Activated CD4-positive, alpha-beta T cell treated with anti-CD3 and anti-CD28 coated beads, Interleukin-2, amount 50 U/mL, for 4 hours (primary cell): Measurements from ENCODE around the gene GUF1.
A peak's percentile ranks its signal among the peaks of the same experiment; 100 is the strongest.

Experiments used
- DNase-seq, 2 experiments: peaks; one replicate each; pipeline ENCODE4 v3.0.0-alpha.2; 2020

Gene GUF1, protein sequence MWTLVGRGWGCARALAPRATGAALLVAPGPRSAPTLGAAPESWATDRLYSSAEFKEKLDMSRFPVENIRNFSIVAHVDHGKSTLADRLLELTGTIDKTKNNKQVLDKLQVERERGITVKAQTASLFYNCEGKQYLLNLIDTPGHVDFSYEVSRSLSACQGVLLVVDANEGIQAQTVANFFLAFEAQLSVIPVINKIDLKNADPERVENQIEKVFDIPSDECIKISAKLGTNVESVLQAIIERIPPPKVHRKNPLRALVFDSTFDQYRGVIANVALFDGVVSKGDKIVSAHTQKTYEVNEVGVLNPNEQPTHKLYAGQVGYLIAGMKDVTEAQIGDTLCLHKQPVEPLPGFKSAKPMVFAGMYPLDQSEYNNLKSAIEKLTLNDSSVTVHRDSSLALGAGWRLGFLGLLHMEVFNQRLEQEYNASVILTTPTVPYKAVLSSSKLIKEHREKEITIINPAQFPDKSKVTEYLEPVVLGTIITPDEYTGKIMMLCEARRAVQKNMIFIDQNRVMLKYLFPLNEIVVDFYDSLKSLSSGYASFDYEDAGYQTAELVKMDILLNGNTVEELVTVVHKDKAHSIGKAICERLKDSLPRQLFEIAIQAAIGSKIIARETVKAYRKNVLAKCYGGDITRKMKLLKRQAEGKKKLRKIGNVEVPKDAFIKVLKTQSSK

DNA sequence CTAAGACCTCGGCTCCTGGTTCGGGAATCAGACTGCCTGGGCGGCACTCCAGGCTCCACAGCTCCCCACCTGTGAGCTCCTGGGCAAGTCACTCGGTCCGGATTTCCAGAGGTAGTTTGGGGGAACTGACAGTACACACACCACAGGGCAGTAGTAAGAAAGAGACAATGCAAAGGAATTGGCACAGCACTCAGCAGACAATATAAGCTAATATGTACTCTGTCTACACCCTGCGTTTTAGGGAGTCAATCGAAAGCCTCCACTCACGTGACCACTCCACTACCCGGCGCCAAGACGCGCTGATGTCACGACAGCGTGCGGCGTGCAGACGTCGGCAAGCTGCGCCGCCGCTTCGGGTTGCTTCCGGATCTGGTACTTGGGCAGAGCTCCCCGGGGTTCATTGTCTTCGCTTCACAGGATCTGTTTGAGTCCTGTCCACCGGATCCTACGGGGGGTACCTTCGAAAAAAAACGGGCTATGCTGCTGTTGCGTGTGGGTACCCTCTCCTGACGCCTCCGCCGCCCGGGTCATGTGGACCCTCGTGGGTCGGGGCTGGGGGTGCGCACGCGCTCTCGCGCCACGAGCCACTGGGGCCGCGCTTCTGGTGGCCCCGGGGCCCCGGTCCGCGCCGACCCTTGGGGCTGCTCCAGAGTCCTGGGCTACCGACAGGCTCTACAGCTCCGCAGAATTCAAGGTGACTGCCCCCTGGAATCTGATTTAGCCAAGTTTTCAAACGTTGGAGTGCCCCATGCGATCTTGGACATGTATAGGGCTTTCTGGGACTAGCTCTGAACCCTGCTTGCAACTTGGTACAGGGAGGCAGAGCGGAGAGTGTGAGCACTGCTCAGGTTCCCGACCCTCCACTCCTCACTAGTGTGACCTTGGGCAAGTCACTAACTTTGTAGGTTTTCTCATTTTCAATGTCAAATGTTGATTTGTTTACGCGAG lies at the start of gene GUF1:
TSS of gene GUF1 (plus strand) at position 327 of the 948 bp plus-strand sequence. CDS start at position 530, 203 bp downstream.
- peak; percentile 81 to 85 for DNase-seq

DNA sequence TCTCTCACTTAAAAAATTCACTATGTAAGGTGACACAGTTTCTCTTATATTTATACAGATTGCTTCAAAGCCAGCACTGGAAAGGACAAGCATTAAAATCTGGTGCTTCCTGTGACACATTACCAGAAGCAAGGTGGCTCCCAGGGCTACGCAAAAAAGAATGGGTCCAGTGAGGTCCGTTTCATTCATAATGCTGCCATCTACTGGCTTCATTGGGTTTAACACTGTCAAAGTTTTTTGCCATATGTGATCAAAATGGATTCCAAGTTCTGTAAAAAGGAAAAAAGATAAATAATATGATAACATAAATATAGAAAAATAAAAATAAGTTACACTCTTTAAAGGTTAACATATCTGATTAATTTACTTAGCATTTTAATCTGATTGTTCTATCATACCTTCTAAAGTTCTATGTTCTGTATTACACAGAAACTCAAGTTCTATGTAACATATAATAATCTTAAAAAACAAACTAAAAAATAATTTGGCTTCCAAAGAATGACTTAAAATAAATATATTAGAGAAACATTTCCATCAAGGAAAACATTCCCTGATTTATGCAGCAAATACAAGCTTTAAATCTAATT lies 48.8 kb upstream of the GUF1 start:
- peak; percentile 1 to 12 for DNase-seq

DNA sequence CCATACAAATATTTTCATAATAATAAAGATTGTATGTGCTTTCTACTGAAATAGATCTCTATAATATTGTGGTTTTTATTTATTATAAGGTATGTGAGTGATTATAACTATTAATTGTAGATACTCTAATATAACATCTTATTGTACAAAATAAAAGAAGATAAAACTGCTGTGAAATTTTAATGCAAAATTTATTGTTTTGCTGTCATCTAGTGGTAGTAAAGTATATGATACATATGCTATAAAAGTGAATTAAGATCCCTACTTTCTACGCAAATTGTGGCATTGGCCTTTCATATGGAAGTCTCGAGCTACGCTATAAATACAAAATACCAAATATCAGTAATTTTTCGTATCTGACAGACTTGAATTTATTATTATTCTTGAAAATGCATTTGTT lies 46.1 kb upstream of the GUF1 start:
- DNase-seq: no peak

DNA sequence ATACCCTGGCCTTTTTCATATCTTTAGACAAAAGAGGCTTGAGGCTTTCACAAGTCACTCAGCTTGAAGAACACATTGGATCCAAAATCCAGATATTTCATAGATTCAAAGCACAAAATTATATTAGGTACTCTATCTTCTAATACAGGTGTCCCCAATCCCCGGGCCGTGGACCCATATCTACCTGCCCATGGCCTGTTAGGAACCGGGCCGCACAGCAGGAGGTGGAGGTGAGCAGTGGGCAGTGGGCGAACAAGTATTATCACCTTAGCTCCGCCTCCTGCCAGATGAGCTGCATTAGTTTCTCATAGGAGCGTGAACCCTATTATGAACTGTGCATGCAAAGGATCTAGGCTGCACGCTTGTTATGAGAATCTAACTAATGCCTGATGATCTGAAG lies 45.5 kb upstream of the GUF1 start:
- no peak for DNase-seq

DNA sequence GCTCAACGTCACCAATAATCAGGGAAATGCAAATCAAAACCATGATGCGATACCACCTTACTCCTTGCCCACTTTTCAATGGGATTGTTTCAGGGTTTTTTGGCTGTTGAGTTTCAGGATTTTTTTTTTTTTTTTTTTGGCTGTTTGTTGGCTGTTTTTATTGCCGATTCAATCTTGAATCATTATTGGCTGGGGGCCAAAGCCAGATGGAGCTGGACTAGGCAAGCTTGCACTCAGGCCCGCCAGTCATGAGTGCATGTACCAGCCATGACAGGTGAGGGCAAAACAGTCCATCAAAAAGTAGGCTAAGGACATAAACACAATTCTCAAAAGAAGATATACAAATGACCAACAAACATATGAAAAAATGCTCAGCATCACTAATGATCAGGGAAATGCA lies 40.1 kb upstream of the GUF1 start:
- DNase-seq: no peak

DNA sequence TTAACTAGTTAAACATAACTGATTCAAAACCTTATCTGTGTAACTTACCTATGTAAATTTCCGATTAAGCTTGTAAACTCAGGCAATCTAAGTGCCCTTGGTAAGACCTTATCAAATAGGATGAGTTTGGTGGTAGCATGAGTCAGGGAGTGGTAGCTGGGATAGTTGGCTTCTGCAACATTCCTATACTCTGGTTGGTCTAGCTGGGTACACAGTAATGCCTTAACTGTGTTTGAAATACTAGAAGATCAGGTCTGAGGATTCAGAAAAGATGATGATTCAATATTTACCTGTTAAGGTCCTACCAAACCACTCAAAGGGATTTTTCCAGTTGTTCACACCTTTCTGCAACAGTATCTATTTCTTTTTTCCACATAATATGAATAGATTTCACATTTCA lies 32.1 kb upstream of the GUF1 start:
- DNase-seq: no peak

DNA sequence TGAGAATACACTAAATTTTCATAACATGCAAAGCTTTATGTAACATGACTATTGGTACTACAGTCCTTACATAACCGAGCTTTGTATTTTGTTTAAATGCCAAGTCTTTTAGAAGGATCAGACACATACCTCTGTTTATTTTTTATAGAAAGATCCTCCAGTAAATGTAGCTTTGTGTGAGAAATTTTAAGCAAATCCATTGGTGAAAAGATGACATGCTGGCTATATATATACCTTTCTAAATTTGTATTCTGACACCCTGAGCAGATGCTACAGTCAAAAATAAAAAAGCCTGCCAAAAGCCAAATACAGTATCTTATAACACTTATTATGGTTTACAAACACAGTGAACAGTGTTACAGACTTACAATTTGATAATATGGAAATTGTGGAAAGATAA lies 26.8 kb upstream of the GUF1 start, which contains the start of gene YIPF7:
TSS of gene YIPF7 (minus strand) at position 201 of the 400 bp plus-strand sequence. CDS start 1,525 bp downstream, outside the sequence.
- DNase-seq: no peak

DNA sequence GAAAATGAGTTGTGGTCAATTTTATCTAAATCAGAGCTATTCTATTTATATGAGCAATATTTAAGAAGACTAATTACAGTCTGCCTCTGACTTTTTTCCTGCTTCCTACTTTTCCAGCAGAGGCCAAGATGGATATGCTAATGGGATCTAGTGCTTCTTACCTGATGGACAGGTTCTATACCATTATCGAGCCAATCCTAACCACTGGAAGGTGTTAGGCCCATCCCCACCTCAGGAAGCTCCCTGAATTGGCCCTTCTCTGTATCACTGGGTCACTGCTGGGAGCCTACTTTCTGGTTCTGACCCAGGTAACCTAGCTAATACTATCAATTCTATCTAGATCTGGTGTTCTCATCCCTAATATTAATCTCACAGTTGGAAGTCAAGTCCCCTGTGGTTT lies 26.2 kb upstream of the GUF1 start:
- no peak for DNase-seq

DNA sequence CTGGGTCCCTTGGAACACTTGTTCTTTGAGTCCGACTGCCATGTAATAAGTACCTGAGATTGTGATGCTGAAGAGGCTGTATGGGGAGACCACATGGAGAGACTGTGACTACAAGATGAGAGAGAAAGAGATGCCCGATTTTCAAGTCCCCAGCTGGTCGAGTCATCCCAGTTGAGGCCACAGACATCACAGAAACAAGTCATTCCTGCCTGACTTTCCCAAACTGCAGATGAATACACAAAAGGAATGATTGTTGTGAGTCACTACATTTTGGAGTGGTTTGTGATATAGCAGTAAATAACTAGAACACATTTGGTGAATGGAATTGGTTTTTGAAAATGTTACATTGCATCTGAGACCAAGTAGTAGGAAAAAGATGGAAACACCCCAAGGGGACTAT lies 17.8 kb upstream of the GUF1 start:
- no peak for DNase-seq

DNA sequence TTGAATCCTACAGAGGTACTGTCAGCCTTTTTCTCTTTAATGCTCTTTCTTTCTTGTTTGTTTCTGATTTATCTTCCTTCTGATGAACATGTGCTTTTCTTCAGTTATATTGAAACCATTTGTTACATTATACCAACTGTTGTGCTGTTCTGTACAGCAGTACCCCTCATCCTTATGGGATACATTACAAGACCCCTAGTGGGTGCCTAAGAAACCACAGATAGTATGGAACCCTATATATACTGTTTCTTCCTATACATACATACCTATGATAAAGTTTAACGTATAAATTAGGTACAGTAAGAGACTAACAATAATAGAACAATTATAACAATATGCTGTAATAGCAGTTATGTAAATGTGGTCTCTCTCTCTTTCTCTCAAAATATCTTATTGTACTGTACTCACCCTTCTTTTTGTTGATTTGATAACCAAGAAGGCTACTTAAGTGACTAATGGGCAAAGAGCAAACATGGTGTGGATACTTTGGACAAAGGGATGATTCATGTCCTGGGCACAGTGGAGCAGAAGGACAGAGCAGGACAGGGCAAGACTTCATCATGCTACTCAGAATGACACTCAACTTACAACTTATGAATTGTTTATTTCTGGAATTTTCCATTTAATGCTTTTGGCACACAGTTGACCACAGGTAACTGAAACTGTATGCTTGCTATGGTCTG lies 16.1 kb upstream of the GUF1 start:
- DNase-seq: no peak

DNA sequence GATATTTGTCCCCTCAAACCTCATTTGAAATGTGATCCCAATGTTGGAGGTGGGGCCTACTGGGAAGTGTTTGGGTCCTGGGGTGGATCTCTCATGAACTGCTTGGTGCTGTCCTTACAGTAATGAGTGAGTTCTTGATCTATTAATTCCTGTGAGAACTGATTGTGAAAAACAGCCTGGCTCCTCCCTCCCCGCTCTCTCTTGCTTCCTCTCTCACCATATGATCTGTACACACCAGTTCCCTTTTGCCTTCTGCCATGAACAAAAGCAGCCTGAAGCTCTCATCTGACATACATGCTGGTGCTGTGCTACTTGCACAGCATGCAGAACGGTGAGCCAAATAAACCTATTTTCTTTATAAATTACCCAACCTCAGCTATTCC lies 15.6 kb upstream of the GUF1 start:
- no peak for DNase-seq

DNA sequence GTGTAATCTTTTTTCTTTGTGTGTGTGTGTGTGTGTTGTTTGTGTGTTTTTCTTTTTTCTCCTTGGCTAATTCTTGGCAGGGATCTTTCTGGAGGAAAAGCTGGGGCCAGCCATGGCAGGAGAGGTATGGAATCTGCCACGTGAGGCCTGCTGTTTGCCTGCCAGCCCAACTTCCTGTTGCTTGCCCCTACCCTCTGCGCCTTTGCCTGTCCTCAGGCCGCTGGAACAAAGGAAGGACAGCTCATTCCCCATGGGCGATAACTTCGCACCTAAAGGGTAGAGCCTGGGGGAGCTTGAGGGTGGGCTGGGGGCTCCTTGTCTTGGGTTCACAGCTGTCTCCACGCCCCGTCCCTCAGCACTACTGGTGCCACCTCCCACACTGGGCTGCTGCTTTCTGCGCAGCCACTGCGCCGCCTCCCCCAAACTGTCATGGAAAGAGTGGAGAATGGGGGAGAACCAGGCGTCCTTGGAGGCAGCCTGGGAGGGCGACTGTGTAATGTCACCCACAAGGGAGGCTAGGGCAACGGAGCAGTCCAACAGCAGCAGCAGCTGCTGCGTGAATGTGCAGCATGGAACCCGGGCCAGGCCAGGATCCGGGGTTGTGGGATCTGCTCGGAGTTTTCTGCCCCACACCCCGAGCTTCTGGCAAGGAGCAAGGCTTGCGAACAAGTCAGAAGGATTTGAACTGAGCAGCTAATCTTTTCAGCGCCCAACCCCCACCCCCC lies 14.5 kb upstream of the GUF1 start:
- DNase-seq: no peak

DNA sequence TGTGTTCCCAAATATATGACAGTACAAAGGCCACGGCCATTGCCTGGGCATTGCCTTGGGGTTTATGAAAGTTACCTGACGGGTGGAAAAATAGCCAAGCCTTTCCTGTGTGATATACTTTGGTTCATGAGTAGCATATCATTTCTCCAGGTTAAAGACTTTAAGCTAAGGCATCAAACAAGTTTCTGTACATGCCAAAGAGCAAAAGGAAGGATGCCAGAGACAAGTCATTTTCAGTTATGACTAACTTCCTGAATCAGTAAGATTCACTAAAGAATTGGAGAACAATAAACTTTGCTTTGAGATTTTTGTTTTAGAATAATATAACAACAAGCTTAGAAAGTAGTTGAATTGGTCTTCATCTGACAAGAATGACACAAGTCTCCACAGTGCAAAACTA lies 9.7 kb upstream of the GUF1 start:
- no peak for DNase-seq

DNA sequence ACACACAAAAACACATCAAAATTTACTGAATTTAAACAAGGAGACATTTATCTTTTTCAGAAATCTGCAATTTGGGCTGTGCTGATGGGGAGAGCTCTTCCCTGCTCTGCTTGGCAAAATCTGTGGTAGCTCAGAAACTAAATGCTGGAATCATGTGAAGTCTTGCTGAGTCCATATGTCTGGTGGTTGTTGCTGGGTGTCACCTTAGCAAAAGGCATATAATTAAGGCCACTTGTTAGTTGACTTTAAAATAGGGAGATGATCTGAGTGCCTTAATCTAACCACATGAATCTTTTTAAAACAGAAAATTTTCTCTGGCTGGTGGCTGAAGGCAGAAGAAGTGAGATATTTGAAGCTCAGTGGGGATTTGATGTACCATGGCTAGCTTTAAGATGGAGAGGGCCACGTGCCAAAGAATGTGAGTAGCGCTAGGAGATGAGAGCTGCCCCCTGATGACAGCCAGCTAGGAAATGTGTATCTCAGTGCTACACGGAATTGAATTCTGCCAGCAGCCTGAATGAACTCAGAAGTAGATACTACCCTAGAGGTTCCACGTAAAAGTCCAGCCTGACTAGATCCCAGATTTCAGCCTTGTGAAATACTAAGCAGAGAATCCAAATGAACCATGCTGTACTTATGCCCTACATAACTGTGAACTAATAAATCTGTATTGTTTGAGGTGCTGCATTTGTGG lies 7.6 kb upstream of the GUF1 start:
- no peak for DNase-seq

DNA sequence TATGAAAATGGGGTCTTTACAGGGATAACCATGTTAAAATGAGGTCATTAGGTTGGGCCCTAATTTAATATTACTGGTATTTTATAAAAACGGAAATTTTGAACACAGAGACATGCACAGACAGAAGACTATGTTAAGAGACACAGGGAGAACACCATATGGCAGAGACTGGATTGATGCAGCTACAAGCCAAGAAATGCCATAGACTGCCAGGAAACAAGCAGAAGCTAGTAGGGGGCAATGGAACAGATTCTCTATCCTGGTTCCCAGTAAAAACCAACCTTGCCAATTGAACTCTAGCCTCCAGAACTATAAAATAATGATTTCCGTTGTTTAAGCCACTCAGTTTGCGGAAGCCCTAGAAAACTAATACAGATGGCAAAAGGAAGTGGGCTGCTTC lies 6.6 kb upstream of the GUF1 start:
- DNase-seq: no peak

DNA sequence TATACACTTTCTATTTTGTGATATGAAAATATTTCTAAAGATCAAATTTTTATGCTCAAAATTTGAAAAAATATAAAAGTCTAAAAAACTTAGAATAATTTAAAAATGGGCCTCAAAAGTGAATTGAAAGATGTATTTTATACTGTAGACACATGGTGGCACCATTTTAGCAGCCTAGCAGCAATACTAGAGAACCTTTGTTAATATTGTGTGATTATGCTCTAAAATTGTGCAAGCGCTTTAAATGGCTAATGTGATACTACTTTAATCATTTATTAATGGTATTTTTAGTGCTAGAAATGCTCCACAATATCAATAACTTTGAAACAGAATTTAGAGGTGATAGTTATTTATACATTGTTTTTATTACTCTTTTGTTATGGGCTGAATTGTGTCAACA lies 3.7 kb upstream of the GUF1 start:
- DNase-seq: no peak

DNA sequence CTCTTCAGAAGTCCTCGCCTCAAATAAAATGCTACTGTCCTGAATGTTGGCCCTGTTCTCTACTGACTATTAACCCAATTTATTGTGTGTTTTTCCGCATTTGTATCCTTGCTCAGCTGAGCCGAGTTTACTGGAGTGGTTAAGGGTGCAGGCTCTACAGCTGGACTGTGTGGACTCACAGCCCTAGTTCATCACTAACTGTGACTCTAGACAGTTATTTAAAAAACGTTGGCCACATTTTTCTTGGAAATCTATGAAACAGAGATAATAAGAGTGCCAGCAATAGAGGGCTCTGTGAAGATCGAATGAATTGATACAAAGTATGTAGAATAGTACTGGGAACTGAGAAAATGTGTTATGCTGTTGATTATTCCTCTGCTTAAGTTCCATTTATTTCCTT lies 2.9 kb upstream of the GUF1 start:
- DNase-seq: no peak

DNA sequence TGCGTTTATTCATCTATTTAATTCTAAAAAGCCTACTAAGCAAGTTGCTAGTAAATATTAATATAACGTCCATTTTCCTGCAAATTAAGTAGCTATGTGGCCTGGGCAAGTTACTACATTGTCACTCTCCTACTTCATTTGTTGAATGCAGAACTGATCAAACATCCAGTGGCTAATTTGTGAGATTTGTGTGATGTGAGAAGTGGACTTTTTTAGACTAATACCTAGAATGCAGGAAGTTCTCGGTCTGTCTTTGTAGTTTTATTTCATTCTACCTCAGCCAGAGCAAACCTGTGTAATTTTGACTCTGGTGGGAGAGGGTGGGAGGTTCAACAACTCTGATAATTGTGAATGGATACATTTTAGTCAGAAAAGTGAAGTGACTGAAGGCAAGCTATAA lies 840 bp downstream of the GUF1 start:
- no peak for DNase-seq

DNA sequence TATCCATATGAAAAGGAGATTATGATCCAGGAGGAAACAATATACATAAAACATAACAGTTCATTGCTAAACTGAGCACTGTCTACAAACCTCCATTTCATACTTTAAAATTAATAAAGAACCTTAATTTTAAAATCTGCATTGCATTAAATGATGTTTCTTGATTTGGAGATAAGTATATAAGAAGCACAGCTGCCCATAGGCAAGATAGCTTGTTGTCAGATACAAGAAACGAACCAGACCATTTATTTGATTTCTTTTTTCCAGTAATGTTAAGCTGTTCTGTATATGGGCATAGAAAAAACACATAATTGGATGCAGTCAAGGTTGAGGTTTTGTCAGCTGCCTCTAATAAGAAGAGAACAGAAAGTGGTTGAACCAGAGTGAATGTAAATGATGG lies 6.4 kb downstream of the GUF1 start:
- no peak for DNase-seq

DNA sequence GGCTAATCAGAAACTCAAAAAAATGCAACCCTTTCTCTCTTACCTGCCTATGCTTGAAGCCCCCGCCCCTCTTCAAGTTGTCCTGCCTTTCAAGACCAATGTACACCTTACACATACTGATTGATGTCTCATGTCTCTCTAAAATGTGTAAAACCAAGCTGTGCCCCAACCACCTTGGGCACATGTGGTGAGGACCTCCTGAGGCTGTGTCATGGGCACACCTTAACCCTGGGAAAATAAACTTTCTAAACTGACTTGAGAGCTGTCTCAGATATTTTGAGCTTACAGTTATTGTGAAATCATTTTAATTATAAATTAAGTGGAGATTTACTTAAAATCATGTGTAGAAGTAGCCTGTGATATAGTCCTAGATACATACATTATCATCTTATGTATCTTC lies 22.2 kb downstream of the GUF1 start:
- no peak for DNase-seq

DNA sequence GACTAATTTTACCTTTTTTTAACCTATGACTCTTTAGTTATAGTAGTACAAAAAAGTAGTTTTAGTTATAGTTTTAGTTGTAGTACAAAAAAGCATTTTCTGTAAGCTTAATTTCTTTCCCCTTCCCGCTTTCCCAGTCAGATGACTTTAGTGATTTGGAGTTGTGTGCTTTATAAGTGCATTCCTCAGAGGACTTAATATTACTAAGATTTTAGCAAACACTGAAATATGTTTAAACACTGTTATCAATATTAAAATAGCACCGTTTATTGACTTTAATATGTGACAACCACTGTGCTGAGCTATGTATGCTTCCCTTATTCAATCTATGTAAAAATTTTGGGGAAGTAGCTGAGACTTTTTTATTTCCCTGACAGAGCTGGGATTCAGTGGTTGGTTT lies 22.8 kb downstream of the GUF1 start:
- DNase-seq: no peak
